GM12878 (cell line): ENCODE results near the gene DDHD1. TPM values are rescaled to one million over a fixed set of nuclear protein-coding genes. Genes with fewer than 3 reads are reported as not detected.

ENCODE experiments used
- CBX3 ChIP-seq: fragments of 200-600 bp; sonication (generic); IDR thresholded peaks from 2 replicates; pipeline ENCODE4 v1.6.1; 2016; ENCODE audit warnings: low read depth, borderline replicate concordance
- EP300 ChIP-seq, 2 experiments: fragments of 150-350 bp in 1 of 2; IDR thresholded peaks; 2 replicates each; pipeline ENCODE4 v1.6.1; 2011 to 2012; ENCODE audit warnings: low read depth in 2 of 2, low read length in 2 of 2, borderline replicate concordance in 1 of 2, improper control_type of control experiment in 1 of 2, inconsistent platforms in 1 of 2; ENCODE audit not compliant: control insufficient read depth in 1 of 2
- ETV6 ChIP-seq, 2 experiments: fragments of 450-650 bp in 1 of 2; IDR thresholded peaks in 1 of 2; conservative IDR thresholded peaks in 1 of 2; 2 replicates each; pipeline ENCODE4 v1.6.1; 2014; ENCODE audit warnings: antibody characterized with exemption in 1 of 2, borderline replicate concordance in 1 of 2, low read depth in 1 of 2, mild to moderate bottlenecking in 1 of 2, moderate library complexity in 1 of 2
- MEF2B ChIP-seq: fragments of 450-650 bp; IDR thresholded peaks from 2 replicates; pipeline ENCODE4 v1.6.1; 2018; ENCODE audit warnings: mild to moderate bottlenecking, moderate library complexity; ENCODE audit not compliant: partially characterized antibody, poor library complexity, severe bottlenecking
- MTA3 ChIP-seq: IDR thresholded peaks from 2 replicates; pipeline ENCODE4 v1.6.1; 2012; ENCODE audit warnings: low read length, inconsistent platforms, borderline replicate concordance
- MXI1 ChIP-seq: fragments of 150-350 bp; IDR thresholded peaks from 2 replicates; pipeline ENCODE4 v1.6.1; 2011; ENCODE audit warnings: low read depth, mild to moderate bottlenecking, inconsistent platforms, low read length, improper control_type of control experiment
- MYB ChIP-seq: fragments of 150-350 bp; IDR thresholded peaks from 2 replicates; pipeline ENCODE4 v1.6.1; 2014; ENCODE audit warnings: mild to moderate bottlenecking, low read depth, low read length, borderline replicate concordance
- NFIC ChIP-seq: IDR thresholded peaks from 2 replicates; pipeline ENCODE4 v1.6.1; 2012; ENCODE audit warnings: low read depth, mild to moderate bottlenecking, inconsistent platforms, low read length, moderate library complexity
- NFYA ChIP-seq: IDR thresholded peaks from 2 replicates; pipeline ENCODE4 v1.6.1; 2011; ENCODE audit warnings: low read depth, mild to moderate bottlenecking, low read length, improper control_type of control experiment, borderline replicate concordance
- PAX8 ChIP-seq: fragments of 450-650 bp; IDR thresholded peaks from 2 replicates; pipeline ENCODE4 v1.6.1; 2017; ENCODE audit warnings: mild to moderate bottlenecking, moderate library complexity
- POLR2A ChIP-seq: IDR thresholded peaks from 2 replicates; pipeline ENCODE4 v1.6.1; 2011; ENCODE audit warnings: low read depth, mild to moderate bottlenecking, low read length
- POLR2AphosphoS5 ChIP-seq: IDR thresholded peaks from 2 replicates; pipeline ENCODE4 v1.6.1; 2011; ENCODE audit warnings: mild to moderate bottlenecking, low read length, inconsistent platforms
- POU2F2 ChIP-seq: IDR thresholded peaks from 3 replicates; pipeline ENCODE4 v1.6.1; 2011; ENCODE audit warnings: low read depth, mild to moderate bottlenecking, low read length, borderline replicate concordance
- SMC3 ChIP-seq: IDR thresholded peaks from 2 replicates; pipeline ENCODE4 v1.6.1; 2011; ENCODE audit warnings: low read length, improper control_type of control experiment, borderline replicate concordance
- polyA plus RNA-seq, 11 experiments: library from polyadenylated mRNA; depleted of rRNA in 4 of 11; unstranded in 6 of 11; stranded (reverse) in 5 of 11; fragments of >200 nt; fragmentation: Nextera tagmentation in 4 of 11; fragmentation: Illumina TruSeq in 1 of 11; extraction: Ambion mirVana in 4 of 11; extraction: Trizol in 1 of 11; gene quantifications; 1 replicate in 1 of 11; 2 replicates in 10 of 11; pipeline versions ENCODE4 v1.2.1 to v1.2.3, GENCODE V29; 2011 to 2016; ENCODE audit warnings: inconsistent platforms in 2 of 11, missing spikeins in 2 of 11, low read depth in 1 of 11
- total RNA-seq, 4 experiments: library from RNA; depleted of rRNA in 3 of 4; stranded (reverse); fragments of >200 nt in 3 of 4; fragmentation: Illumina TruSeq in 1 of 4; extraction: Trizol in 1 of 4; gene quantifications; 2 replicates each; pipeline versions ENCODE4 v1.2.1 to v1.2.3, GENCODE V29; 2013 to 2021
- TF ChIP-seq, protein P1 (sequence below): fragments of 450-650 bp; IDR thresholded peaks from 2 replicates; pipeline ENCODE4 v1.6.1; 2014; ENCODE audit warnings: mild to moderate bottlenecking
- TF ChIP-seq, protein P2 (sequence below): fragments of 450-650 bp; IDR thresholded peaks from 2 replicates; pipeline ENCODE4 v1.6.1; 2016; ENCODE audit warnings: mild to moderate bottlenecking
- TF ChIP-seq, protein P3 (sequence below): IDR thresholded peaks from 2 replicates; pipeline ENCODE4 v1.6.1; 2012; ENCODE audit warnings: low read length, inconsistent platforms
- TF ChIP-seq, protein P4 (sequence below): IDR thresholded peaks from 2 replicates; pipeline ENCODE4 v1.6.1; 2011; ENCODE audit warnings: low read depth, low read length, improper control_type of control experiment, borderline replicate concordance
- TF ChIP-seq, protein P5 (sequence below): fragments of 450-650 bp; IDR thresholded peaks from 2 replicates; pipeline ENCODE4 v1.6.1; 2017; ENCODE audit warnings: mild to moderate bottlenecking, moderate library complexity
- TF ChIP-seq, protein P6 (sequence below): fragments of 450-650 bp; IDR thresholded peaks from 2 replicates; pipeline ENCODE4 v1.6.1; 2017; ENCODE audit warnings: borderline replicate concordance

Gene DDHD1
- total and polyA plus RNA-seq, 10 of the 15 experiments (the other 5 are each of a cell fraction or from before 2014, with no cell fraction given): 7.7 to 52.3 (median 28.5) TPM

DNA sequence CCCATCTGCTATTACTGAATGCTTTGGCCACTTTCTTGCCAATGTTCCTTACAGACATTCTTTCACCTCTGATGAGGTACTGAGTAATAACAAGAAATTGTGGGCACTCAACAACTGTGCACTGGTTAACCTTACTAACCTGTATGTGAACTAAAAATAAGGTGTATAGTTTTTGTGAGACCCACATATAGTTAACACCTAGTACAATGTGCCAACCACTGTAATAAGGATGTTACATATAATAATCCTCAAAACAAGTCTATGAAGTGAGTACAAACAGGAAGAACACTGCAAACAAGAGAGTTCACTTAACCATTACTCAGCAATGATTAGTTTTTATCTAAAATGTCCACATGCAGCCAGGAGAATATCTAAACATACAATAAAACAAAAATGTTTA is 4.5 kb downstream of the DDHD1 start (continued):
- TF ChIP-seq, protein P1, sequence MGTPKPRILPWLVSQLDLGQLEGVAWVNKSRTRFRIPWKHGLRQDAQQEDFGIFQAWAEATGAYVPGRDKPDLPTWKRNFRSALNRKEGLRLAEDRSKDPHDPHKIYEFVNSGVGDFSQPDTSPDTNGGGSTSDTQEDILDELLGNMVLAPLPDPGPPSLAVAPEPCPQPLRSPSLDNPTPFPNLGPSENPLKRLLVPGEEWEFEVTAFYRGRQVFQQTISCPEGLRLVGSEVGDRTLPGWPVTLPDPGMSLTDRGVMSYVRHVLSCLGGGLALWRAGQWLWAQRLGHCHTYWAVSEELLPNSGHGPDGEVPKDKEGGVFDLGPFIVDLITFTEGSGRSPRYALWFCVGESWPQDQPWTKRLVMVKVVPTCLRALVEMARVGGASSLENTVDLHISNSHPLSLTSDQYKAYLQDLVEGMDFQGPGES: no peak
- TF ChIP-seq, protein P2, sequence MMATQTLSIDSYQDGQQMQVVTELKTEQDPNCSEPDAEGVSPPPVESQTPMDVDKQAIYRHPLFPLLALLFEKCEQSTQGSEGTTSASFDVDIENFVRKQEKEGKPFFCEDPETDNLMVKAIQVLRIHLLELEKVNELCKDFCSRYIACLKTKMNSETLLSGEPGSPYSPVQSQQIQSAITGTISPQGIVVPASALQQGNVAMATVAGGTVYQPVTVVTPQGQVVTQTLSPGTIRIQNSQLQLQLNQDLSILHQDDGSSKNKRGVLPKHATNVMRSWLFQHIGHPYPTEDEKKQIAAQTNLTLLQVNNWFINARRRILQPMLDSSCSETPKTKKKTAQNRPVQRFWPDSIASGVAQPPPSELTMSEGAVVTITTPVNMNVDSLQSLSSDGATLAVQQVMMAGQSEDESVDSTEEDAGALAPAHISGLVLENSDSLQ: no peak
- no peak; a peak in 1 of 4 replicates for TF ChIP-seq ETV6 (conservative IDR thresholded peaks at IDR 0.05 in 1 of 2, IDR thresholded peaks at IDR 0.05 in 1 of 2; ENCODE audit: borderline replicate concordance in 1 of 2, low read depth in 1 of 2)
- no peak for TF ChIP-seq MXI1
- TF ChIP-seq, protein P3, sequence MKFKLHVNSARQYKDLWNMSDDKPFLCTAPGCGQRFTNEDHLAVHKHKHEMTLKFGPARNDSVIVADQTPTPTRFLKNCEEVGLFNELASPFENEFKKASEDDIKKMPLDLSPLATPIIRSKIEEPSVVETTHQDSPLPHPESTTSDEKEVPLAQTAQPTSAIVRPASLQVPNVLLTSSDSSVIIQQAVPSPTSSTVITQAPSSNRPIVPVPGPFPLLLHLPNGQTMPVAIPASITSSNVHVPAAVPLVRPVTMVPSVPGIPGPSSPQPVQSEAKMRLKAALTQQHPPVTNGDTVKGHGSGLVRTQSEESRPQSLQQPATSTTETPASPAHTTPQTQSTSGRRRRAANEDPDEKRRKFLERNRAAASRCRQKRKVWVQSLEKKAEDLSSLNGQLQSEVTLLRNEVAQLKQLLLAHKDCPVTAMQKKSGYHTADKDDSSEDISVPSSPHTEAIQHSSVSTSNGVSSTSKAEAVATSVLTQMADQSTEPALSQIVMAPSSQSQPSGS: peak; percentile 67
- peak; percentile 45 to 63; a peak in 2 of 4 replicates for TF ChIP-seq EP300 (IDR thresholded peaks at IDR 0.05; ENCODE audit: borderline replicate concordance in 1 of 2, control insufficient read depth in 1 of 2, low read depth in 2 of 2, low read length in 2 of 2)
- TF ChIP-seq POLR2AphosphoS5: no peak
- TF ChIP-seq POLR2A: no peak
- peak; percentile 84 for TF ChIP-seq MEF2B
- no peak for TF ChIP-seq NFYA
- no peak for TF ChIP-seq CBX3
- TF ChIP-seq, protein P4, sequence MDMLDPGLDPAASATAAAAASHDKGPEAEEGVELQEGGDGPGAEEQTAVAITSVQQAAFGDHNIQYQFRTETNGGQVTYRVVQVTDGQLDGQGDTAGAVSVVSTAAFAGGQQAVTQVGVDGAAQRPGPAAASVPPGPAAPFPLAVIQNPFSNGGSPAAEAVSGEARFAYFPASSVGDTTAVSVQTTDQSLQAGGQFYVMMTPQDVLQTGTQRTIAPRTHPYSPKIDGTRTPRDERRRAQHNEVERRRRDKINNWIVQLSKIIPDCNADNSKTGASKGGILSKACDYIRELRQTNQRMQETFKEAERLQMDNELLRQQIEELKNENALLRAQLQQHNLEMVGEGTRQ: no peak
- peak; percentile 61; the same call in 1 of the 2 replicates for TF ChIP-seq MTA3
- no peak for TF ChIP-seq PAX8
- TF ChIP-seq POU2F2: no peak
- TF ChIP-seq MYB: no peak
- TF ChIP-seq SMC3: no peak
- TF ChIP-seq, protein P5, sequence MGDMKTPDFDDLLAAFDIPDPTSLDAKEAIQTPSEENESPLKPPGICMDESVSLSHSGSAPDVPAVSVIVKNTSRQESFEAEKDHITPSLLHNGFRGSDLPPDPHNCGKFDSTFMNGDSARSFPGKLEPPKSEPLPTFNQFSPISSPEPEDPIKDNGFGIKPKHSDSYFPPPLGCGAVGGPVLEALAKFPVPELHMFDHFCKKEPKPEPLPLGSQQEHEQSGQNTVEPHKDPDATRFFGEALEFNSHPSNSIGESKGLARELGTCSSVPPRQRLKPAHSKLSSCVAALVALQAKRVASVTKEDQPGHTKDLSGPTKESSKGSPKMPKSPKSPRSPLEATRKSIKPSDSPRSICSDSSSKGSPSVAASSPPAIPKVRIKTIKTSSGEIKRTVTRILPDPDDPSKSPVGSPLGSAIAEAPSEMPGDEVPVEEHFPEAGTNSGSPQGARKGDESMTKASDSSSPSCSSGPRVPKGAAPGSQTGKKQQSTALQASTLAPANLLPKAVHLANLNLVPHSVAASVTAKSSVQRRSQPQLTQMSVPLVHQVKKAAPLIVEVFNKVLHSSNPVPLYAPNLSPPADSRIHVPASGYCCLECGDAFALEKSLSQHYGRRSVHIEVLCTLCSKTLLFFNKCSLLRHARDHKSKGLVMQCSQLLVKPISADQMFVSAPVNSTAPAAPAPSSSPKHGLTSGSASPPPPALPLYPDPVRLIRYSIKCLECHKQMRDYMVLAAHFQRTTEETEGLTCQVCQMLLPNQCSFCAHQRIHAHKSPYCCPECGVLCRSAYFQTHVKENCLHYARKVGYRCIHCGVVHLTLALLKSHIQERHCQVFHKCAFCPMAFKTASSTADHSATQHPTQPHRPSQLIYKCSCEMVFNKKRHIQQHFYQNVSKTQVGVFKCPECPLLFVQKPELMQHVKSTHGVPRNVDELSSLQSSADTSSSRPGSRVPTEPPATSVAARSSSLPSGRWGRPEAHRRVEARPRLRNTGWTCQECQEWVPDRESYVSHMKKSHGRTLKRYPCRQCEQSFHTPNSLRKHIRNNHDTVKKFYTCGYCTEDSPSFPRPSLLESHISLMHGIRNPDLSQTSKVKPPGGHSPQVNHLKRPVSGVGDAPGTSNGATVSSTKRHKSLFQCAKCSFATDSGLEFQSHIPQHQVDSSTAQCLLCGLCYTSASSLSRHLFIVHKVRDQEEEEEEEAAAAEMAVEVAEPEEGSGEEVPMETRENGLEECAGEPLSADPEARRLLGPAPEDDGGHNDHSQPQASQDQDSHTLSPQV: no peak
- peak; percentile 69 for TF ChIP-seq NFIC
- TF ChIP-seq, protein P6, sequence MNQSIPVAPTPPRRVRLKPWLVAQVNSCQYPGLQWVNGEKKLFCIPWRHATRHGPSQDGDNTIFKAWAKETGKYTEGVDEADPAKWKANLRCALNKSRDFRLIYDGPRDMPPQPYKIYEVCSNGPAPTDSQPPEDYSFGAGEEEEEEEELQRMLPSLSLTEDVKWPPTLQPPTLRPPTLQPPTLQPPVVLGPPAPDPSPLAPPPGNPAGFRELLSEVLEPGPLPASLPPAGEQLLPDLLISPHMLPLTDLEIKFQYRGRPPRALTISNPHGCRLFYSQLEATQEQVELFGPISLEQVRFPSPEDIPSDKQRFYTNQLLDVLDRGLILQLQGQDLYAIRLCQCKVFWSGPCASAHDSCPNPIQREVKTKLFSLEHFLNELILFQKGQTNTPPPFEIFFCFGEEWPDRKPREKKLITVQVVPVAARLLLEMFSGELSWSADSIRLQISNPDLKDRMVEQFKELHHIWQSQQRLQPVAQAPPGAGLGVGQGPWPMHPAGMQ: peak; percentile 58; the same call in 1 of the 2 replicates
